ENCODE data around the gene NEK4.
"Not testable (repeated sequence)": the region's sequence is repeated elsewhere in the genome, so short reads cannot be mapped to it uniquely, and the experiment has no call there.

Gene NEK4

GRCh38 chr3:52777959-52778805 lies 7.4 kb upstream of the NEK4 start:
- DNase-seq: no peak

DNA sequence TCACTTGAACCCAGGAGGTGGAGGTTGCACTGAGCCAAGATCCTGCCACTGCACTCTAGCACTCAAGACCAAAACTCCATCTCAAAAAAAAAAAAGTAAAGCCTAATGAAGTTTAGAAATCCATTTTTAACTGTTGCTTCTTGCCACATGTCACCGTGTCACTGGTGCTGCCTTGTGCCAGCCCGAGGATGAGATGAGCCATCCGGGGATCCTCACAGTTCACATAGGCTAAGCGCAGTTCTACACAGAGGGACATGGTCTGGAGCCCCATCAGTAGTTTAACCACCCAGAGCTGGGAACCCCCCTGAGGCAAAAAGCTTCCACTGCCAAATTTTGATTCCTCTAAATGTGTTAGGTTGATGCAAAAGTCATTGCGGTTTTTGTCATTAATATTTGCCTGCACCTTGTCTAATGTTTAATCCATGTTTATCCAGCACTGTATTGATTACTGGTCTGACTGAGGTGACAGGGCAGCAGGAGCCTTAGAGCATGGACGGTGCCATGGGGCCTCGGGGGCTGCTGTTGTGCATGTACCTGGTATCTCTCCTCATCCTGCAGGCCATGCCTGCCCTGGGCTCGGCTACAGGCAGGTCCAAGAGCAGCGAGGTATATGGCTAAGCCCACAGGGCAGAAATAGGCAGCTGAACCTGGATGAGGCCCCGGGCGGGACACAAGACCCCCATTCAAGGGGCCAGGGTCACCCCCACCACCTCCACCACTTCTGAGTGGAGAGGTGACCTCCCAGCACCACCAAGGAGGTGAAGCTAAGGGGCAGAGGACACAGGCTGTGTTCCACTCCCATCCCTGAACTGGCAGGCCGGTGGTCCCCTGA lies 6.6 kb upstream of the NEK4 start, which contains the start of gene ITIH1:
ITIH1 (plus strand) TSS at position 473 of the 832 bp plus-strand sequence; CDS start at position 490, 17 bp downstream.
- DNase-seq: no peak

DNA sequence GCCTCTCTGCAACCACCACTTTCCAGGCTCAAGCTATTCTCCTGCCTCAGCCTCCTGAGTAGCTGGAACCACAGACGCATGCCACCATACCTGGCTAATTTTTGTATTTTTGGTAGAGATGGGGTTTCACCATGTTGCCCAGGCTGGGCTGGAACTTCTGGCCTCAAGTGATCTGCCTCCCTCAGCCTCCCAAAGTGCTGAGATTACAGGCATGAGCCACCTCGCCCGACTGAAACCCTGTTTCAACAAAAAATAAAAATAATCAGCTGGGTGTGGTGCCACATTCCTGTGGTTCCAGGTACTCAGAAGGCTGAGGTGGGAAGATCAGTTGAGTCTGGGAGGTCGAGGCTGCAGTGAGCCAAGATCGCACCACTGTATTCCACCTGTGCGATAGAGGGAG lies 5.7 kb upstream of the NEK4 start:
- DNase-seq: not testable (repeated sequence)

DNA sequence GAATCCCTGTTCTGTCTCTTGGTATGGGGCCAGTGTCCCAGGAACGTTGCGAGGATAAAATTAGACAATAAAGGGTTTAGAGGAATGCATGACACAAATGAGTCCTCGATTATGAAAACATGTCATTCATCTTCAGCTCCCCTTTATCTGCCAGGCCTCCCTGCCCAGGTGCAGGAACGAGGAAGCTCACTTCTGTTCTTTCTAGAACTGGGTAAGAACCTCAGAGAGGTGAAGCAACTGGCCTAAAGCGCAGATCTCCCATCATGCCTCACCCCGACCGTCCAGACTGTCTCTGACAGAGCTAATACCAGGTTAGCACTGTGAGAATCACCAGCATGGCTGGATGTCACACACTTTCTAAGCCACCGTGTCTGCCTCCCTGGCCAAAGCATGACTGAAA lies 5.1 kb upstream of the NEK4 start:
- DNase-seq: no peak

DNA sequence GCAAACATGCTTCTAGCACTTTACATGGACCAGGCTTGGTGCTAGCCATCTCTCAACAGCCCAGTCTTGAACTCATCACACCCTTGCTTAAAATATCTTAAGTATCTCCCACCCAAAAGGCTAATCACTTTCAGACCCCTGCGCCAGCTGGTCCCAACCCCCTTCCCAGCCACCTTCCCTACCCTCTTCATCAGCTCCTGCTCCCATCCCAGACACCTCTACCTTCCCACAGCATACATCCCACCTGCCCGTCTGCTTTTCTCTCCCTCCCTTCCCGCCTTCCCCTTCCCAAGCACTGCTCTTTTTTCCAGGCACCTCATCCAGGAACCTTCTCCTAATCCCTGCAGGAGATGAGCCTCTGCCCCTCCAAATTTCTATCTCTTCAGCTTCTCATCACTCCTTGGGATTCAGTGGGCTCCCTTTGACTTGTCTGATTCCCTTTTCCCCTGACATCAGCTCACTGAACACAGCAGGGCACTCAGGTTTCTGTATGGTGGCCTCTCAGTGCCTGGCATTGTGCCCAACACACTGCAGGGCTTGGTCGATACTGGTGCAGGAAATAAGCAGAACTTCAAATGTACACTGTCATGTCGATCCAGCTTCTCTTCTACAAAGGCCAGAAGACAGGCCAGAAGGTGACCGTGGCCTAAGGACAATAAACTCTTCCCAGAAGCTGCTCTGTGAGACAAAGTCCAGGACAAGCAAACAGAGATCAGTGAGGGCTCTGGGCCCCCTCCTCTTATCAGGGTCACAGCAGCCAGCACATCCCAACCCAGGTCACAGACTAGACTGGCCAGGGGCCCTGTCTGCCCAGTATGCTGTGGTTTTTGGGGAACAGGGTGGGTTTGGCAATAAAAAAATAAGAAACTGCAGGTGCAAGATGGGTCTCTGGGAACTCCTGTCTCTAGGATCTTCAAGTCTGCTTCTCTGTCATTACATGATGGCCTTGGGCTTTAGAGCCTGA lies 4.4 kb upstream of the NEK4 start:
- no peak for DNase-seq

DNA sequence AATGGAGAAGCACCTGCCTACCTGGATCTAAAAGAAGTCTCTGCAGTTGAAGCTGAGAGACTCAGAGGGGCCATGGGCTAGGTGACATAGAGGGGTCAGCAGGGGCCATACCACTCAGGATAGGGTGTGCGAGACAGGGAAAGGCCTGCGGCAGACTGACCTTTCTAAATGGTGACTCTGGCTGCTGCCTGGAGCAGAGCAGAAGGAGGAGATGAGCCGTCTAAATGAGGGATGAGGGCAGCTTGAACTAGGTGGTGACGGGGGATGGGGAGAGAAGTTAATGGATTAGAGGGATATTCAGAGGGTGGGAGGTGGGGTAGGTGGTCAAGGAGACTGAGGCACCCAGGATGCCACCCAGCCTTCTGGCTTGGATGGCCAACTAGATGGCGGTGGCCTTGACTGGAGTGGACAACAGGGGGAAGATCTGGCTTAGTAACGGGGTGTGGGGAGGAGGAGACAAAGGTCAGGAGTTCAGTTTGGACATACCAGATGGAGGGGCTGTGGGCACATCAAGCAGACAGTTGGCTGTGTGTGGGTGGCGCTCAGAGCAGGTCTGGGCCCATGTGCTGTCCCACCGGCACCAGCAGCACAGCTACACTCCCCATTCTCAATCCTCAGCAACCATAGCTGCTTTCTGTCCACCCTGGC lies 3.5 kb upstream of the NEK4 start:
- DNase-seq: no peak

DNA sequence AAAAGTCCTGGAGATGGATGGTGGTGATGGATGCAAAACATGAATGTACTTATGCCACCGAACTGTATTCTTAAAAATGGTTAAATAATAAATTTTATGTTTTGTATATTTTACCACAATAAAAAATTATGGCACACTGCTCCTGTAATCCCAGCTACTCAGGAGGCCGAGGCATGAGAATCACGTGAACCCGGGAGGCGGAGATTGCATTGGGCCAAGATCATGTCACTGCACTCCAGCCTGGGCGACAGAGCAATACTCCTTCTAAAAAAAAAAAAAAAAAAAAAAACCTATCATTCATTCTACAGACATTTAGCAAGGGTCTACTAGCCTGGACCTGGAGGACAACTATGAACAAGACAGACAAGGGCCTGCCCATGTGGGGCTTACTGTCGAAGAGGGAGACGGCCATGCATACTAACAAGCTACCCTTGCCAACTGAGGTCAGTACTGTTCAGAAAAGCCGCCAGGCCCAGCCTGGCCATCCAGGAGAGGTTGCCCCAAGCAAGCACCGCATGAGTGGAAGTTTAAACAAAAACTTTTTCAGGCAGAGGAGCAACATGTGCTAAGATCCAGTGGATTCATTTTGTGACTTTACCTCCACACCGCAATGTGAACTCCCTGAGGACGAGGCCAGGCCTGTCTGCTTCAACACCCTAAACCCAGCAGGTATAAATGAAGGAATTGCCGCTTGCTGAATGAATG lies 2.8 kb upstream of the NEK4 start:
- DNase-seq: no peak

GRCh38 chr3:52771702-52772101 lies 962 bp upstream of the NEK4 start:
- no peak for DNase-seq

- no peak for DNase-seq
Observed at GRCh38 chr3:52771334-52771681, 568 bp upstream of the NEK4 start.

GRCh38 chr3:52769786-52770455 lies 819 bp downstream of the NEK4 start:
- DNase-seq: no peak

DNA sequence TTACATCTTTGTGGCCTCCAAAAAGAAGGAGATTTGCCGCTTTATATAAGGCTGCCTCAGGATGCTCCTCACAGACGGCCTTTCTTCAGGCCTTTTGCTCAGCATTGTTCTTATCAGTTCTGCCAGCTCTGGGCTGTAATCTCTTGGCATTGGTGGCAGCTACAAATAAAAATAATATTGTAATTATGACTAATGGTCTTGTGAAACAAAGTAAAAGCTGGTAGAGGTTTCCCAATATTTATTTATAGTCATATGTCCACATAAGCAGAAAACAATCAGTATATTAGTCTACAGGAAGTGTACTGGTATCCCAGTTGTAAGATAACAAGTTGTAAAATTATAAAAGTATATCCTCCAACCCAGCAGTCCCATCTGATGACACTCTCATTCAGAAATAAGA lies 7.3 kb downstream of the NEK4 start:
- no peak for DNase-seq

GRCh38 chr3:52756141-52756540 lies 14.6 kb downstream of the NEK4 start:
- no peak for DNase-seq

GRCh38 chr3:52754373-52754772 lies 16.4 kb downstream of the NEK4 start:
- DNase-seq: no peak

DNA sequence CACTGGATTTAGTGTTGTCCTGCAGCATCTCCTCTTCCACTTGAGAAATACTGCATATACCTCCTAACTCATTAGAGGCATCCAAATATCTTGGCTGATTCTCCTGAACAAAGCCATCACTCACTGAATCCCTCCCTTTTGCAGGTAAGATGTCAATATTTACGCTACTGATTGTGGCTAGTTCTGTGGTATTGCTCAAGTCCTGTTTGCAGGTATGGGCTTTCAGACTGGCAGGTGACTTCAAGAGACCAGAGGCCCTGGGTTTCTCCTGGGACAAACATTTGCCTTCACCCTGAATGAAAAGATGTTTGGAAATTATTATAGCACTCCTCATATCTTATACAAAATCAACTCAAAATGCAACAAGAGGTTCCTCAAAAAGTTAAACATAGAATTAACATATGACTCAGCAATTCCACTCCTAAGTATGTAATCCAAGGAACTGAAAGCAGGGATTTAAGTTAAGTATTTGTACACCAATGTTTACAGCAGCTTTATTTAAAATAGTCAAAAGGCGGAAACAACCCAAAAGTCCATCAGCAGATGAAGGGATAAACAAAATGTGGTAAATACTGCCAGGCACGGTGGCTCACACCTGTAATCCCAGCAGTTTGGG lies 18.6 kb downstream of the NEK4 start:
- DNase-seq: no peak

DNA sequence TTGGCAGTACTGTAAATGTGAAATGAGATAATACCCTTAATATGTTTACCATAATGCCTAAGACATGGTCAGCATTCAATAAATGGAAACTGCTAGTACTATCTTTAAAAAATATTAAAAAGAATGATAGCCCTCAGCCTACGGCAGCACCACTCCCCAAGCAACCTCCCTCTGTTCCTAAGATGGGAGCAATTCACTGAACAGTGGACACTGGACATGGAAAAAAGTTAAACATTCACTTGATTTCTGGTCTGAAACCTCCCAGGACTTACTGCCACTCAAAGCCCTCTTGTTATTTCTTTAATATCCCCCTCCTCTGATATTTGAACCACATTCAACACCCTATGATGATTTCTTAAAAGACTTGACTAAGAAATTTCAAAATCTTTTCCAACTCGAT lies 27.0 kb downstream of the NEK4 start:
- DNase-seq: no peak

DNA sequence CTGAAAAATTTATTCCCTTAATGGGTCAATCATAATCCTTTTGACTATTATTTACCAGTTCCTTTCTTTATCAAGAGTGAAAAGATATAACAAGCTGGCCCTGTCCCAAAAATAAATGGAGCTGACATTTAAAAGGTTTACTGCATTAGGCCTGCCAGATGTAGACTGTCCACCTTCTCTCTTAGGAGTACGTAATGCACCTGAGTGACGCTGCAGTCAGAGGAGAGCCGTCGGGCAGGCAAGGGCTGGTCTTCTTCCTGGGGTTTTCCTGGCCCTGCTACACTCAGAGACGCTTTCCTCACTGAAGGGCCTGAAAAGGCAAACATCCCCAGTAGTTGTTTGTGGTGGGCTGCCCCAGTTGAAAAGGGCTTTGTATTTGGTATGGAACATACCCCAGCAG lies 27.6 kb downstream of the NEK4 start:
- DNase-seq: no peak

- DNase-seq: peak; percentile 40
Observed at GRCh38 chr3:52742418-52743041, 28.2 kb downstream of the NEK4 start.

DNA sequence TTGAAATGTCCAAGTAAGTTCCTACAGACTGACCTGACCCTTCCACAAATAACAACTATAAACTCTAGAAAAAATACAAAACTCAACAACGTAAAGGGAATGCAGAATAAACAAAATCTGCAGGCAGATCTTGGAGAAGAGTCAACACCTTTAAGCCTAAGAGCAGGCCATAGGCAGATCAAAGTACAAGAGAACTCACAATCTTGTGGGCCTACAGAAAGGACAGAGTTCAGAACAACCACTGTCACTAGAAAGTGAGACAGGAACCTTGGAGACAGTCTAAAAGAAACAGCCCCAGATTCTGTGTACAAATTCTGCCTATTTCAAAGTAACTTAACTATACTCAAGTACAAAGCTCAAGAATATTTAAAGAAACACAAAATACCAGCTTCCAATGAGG lies 31.0 kb downstream of the NEK4 start:
- no peak for DNase-seq

DNA sequence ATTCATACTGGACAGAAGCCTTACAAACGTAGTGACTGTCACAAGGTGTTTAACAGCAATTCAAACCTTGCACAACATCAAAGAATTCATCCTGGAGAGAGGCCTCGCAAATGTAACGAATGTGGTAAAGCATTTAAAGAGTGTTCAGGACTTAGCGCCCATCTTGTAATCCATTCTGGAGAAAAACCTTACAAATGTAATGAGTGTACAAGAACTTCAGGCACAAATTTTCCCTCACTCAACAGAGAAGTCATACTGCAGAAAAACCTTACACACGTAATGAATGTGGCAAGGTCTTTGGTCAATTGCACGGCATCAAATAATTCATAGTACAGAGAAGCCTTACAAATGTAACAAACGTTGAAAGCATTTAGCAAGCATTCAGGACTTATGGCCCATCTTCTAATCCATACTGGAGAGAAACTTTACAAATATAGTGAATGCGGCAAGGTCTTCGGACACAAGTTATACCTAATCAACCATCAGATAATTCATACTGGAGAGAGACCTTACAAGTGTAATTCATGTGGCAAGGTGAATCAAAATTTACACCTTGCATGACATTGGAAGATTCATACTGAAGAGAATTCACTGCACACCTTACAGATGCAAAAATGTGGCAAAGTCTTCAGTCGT lies 37.4 kb downstream of the NEK4 start:
- no peak for DNase-seq

GRCh38 chr3:52731590-52731989 lies 39.1 kb downstream of the NEK4 start:
- DNase-seq: no peak
